ENCODE results near the gene HDAC4.
A peak's percentile ranks its signal among the peaks of the same experiment; 100 is the strongest.

The HDAC4 gene

DNA sequence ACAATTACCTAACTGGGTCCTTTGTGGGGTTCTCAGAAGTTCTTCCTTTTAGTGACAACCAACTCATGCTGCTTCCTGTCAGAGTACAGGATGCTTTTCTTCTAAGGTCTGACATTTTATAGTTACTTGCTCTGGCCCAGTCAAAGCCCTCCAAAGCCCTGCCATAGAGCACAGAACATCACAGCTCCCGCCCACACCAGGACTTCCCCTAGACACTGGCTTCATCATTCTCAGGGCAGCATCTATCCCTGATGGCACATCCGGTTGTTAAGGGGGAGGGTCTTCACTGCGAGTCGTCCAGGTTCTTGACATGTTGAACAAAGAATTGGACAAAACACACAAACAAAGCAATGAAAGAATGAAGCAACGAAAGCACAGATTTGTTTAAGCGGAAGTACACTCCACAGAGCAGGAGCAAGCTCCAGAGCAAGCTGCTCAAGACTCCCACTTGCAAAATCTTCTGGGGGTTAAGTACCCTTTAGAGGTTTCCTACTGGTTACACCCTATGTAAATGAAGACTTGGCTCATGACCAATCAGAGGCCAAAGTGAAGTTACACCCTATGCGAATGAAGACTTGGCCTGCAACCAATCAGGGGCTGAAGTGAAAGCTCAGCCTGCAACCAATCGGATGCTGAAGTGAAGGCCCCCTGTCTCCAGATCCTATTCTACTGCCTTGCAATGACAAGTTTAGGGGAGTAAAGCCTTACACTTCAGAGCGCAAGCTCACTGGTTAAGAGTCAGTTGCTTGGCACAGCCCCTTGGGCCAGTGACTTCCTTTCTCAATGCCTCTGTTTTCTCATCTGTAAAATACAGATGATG, 79.0 kb downstream of the HDAC4 start:
- no peak for DNase-seq

DNA sequence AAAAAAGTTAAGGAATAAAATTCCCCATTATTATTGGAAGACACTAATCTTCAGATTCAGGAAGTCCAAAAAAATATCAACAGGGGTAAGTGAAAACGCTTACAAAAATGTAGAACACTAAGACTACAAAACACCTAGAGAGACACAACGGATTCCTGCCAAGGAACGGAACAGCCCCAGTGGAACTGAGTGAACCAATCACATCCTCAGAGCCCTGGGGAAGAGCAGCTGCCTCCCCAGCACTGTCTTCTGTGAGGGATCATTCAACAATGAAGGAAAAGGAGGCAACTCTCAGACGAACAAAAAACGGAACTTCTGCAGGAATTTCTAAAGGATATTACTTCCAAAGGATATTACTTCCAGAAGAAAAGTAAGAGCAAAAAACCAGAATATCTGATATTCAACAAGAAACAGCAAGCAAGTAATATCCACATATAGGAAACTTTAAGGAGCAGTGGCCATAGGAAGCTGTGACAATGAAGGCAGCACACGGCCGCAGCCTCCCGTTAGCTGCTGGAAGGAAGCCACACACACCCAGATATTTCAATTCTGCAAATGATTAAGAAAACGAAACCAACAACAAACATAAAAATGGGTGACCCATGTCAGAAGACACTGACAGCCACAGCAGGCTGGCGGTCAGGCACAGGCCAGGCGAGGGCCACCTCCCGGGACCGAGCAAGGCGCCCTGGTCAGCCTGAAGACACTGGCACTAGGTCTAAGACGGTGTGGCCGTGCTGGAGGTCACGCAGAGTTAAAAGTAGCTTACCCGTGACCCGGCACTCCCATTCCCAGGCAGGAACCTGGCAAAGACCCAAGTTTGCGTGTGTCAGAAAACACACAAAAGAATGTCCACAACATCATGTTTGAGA, 81.8 kb downstream of the HDAC4 start:
- DNase-seq, result peak; percentile 32

DNA sequence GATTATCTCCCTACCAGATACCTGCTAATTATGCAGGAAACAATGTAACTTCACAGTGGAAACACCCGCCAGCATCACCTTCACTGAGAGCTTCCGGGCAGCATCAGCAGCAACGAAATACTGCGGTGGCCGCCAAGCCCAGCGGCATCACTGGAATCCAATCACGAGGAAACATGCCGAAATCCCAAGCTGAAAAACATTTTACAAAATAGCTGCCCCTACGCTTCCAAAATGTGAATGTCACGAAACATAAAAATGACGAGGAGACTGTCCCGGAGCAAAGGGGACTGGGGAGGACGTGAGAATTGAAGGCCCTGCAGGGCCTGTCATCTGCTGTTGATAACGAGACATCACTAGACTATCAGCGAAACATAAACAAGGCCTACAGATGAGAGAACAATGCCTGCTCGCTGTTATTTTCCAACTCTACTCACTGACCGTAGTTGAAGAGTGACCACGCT, 82.6 kb downstream of the HDAC4 start:
- DNase-seq, result no peak

DNA sequence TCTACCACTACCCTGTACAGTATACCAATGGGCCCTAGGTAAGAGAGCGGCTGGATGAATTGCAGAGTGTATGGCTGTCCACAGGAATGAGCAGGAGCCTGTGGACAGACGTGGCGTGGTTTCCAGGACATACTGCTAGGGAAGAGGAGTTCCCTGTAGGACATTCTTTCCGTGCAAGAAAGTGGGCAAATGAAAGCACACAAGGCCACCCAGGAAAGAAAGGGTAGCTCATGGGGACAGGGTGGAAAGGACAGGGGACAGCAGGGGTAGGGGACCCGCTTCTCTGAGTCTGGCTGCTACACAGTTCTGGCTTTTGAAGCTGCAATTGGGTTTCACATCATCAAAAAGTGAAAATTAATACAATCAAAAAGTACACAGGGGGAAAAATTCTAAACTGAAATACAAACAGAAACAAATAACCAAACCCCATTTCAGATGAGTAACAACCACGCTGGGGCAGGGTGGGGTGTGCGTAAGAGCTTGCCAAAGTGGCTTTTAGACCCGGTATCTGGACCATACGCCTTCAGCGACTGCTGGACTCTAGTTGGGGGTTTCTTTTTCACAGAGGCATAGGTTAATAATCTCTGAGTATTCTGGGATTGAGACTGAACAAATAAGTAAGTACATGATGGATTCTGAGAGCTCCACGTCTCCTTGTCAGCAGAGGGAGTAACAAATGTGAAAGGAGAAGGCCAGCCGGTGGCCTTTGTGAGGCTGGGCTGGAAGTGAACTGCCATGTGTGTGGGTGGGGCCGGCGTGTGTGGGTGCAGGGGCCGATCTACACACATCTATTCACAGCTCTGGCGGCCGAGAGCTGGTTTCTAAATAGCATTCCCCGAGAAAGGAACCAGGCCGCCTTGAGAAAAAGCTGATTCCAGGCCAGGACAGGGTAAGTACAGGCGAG, 84.0 kb downstream of the HDAC4 start:
- peak; percentile 29 for DNase-seq

DNA sequence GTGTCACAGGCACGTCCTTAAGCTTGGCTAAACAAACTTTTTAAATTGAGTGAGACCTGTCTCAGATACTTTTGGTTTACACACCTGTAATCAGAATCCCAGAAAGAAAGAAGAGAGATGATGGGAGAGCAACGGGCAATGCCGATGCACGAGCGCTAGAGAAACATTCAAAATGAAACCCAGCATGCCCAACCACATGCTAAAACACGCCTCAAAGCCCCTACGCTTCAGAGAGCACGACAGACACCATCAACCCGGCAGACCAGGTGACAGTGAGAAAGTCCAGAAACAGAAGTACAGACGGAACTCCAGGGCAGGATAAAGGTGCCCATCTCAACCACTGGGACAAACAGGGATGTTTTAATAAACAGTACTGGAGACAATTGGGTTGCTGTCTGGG, 85.5 kb downstream of the HDAC4 start:
- no peak for DNase-seq

DNA sequence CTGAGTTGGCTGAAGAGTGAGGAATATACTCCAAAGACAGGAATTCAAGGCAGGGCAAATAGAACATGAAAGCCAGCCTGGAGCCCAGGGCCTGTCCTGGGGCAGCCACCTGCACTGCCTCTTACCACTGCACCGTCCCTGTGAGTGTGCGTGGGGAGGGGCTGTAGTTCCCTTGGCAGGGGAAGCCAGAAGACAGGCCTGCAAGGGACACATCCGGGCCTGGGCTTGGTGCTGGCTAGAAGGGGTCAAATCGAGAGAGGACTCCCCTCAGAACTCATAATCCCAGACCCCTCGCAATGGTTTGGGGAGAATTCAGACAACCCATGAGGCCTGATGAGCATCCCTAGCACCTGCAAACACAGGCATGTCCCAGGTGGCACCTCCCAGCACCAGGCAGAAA, 87.0 kb downstream of the HDAC4 start:
- DNase-seq, result no peak

DNA sequence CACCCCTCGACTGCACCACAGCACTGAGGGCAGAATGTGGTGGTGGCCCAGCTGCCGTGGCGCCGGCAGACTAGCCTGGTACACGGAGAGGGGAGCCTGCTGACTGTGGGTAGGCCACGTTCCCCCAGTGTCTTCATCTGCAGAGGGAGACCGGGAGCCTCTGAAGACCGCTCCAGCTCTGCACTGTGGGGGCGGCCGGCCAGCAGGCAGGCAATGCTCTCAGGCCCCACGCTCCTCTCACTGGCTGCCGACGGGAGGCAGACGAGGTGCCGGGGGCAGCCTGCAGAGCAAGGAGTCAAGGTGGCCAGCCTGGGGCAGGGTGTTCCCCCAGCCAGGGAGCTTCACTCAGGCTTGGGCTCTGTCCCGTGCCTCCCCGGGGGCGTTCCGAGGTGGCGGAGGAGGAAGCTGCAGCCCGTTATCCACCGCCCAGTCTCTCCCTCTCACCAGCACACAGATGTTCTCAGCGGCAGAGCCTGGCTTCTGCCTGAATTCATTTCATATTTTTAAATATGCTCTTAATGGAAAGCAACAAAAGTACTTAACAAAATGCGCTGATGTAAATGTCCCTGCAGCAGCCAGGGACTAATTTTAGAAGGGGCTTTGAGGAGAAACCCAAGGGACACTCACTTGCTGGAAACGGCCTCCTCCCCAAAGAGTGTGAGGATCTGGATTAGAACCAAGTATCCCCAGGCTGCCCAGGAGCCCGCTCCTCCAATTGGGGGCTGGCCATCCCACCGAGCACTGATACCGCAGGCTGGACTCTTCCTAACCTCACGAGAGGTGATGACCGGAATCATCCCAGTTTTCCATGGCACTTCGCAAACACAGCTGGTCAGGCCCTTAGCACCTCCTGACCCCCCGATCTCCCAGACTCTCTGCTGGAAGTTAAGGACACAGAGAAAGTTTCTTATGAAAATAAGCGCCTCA, 87.8 kb downstream of the HDAC4 start:
- no peak for DNase-seq

DNA sequence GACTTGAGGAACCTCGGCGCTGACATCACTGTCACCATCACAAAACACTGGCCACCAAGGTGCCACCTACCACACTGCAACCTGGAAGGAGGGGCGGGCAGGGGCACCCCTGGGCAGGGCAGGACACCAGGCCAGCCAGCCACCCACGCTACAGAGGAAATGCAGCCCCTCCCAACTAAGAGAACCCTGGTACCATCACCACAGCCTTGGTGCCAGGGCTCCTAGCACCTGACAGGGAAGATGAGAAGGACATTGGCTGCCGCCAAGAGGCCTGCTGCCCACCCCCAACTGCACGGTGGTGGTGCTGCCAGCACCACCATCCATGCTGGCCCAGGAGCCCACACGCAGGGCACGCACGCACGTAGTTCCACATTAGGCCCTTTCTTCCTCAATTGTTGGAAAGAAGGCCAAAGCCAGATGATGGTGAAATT, 88.7 kb downstream of the HDAC4 start:
- DNase-seq, result no peak

DNA sequence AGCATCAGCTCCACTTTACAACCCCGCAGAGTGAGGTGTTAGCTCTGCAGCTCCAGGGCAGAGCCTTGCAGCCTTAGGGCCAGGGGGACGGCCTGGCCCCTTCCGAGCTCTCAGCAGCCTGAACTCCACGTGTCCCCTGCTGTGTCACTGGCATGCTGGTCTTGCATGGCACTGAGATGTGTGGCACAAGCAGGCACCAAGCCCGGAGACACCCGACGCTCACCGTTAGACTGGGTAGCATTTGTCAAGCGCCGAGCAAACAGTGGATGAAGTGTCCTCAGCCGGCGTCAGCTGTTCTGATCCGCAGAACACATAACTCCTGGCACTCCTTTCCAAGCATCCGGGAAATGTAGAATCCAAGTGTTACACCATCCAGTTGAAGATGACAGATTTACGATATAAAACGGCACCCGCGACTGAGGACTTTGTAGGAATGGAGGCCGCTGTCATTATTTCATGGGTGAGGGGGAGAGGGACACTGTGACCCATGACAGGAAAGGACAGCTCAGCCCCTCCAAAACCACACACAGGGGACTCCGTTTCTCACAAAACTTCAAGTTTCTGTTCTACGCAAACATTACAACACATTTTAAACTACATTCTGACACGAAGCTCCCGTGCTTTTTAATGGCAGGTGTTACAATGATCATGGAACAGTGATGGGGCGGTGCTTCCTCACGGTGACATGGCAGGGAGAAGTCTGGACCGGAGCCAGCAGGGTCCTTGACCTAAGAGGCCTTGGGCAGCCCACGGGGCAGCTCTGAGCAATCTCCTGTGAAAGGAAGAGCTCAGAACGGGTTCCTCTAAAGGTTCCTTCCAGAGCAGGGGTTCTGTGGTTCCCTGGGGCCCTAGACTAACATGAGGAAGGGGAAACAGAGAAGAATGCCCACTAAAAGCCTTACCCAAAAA, 89.4 kb downstream of the HDAC4 start:
- DNase-seq, result no peak

DNA sequence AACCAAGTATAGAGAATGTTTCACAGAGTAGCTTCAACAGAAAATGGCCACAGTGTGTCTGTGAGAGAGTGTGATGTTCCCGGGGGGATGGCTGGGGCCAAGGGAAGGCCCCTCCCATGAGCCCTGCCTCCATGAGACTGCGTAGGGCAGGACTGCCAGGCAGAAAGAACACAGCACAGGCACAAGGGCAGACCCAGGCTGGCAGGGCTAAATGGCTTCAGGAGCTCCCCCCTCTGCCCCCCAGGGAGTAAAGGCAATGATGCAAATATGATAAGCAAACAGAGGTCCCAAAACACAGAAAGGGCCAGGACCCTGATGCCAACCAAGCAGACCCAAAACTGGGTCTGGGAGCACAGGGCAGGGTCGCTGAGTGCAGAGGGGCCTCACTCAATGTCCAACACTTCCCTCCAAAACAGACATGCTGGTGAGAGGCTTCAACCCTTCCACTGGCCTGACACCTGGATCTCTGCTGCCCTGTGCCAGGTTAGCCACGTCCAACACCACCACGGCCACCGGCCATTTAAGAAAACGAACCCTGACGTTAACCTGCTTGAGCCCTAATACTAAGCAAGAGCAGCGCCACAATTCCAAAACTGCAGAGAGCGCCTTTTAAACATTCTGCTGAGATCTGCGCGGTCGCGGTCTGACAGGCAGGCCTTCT, 90.3 kb downstream of the HDAC4 start:
- DNase-seq, result no peak

DNA sequence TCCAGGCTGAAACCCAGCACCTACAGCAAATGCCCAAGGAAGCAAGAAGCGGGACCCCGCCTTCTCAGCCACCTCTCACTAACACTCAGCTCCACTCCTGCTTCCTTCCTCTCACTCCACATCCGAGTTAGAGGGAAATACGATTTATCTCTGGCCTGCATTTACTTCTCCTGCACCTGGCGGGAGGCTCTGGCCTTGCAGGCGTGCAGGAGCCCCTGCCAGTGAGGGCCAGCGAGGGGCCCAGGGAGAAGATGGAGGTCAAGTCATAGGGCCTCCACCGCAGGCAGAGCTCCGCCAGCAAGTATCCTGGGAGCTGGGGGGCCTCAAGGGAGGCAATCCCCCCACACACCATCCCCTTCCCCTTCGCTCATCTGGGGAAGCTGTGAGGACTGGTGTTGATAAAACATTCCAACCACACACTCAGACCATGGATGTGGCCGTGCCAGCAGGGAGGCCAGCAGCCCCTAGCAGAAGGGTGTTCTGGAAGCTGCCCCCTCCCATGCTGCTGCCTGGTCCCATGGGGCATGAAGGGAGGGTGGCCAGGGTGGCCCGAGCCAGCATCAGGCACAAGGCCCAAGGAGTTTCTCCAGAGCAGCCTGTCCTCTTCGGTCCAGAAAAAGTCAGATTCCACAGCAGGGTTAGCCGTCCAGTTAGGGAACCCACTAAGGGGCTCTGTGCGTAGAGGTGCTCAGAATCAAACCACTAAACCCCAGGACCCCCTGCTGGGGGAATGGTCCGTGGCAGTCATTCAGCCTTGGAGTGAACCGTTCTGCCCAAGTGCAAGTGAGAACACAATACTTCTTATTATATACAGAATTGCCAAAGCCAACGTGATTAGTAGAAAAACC, 91.2 kb downstream of the HDAC4 start:
- DNase-seq, result no peak

DNA sequence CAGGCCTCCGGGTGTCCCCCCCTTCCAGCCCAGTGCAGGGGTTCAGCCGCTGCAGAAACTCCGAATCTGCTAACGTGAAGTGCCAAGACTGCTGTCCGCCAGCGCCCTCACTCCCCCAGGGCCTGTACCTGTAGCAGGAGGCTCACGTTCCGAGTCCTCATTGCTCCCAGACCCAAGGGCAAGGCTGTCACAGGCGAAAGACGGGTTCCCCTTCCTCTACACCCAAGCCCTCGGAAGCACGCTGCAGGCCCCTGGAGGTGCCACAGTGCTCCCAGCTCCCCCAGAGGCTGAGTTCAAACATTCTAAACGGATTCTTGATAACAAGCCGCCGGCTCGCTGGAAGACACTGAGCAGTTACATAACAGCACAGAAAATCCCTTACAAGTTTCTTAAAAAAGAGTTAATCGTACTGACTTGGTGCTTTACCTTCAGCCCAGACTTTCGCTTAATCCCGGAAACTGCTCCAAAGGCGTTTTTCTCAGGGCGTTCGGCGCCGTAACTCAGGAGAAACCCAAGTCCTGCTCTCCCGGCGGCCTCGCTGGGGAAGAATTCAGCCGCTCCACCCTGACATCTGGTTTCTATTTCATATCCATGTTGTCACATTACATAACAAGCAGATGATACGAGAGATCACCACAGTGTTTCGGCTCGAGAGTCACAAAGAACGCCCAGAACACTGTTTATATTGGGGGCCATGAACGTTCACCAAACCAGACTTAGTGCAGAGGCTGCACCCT, 92.0 kb downstream of the HDAC4 start:
- peak; percentile 79 for DNase-seq

DNA sequence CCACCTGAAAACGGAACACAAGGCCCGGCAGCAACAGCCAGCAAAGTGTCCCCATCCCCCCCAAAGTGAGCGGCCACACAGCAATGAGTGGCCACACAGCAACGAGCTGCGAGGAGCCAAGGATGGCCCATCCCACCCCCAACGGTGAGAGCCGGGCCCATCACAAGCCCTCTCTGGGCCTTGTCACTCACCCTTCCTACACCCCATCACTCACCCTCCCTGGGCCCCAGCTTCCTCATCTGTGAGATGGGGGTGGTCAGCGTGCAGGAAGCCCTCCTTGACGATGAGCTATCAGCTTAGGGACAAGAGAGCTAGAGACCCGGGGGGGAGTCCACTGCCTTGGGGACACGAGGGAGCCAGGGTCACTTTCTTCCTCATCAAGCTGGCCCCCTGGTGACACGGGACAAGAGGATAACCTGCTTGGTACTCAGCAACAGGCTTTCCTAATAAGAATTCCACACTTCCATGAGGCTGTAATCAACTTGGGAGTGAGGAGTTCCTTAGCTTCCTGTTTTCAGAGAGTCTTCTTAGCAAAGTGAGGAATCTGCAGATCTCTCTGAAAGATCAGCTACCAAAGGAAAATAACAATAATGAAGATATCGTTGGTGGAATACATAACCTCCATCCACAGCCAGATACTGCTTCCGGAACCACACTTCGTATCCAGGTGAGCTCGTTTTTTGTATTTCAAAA, 92.8 kb downstream of the HDAC4 start:
- no peak for DNase-seq

DNA sequence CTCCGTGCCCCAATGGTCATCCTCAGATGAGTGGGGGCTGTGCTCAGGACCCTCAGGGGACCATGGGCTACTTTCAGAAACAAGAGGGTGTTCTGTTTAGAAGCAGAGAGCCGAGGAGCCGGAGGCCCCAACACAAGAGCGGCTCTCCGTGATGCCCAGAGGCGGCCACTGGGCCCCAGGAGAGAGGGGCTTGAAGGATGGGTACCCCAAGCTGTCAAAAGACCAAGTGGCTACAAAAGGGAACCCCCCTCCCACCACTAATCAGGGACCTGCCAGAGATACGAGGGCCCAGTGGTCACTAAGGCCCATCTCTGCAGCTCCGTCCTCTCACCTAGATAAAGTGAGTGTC, 93.6 kb downstream of the HDAC4 start:
- DNase-seq, result no peak

DNA sequence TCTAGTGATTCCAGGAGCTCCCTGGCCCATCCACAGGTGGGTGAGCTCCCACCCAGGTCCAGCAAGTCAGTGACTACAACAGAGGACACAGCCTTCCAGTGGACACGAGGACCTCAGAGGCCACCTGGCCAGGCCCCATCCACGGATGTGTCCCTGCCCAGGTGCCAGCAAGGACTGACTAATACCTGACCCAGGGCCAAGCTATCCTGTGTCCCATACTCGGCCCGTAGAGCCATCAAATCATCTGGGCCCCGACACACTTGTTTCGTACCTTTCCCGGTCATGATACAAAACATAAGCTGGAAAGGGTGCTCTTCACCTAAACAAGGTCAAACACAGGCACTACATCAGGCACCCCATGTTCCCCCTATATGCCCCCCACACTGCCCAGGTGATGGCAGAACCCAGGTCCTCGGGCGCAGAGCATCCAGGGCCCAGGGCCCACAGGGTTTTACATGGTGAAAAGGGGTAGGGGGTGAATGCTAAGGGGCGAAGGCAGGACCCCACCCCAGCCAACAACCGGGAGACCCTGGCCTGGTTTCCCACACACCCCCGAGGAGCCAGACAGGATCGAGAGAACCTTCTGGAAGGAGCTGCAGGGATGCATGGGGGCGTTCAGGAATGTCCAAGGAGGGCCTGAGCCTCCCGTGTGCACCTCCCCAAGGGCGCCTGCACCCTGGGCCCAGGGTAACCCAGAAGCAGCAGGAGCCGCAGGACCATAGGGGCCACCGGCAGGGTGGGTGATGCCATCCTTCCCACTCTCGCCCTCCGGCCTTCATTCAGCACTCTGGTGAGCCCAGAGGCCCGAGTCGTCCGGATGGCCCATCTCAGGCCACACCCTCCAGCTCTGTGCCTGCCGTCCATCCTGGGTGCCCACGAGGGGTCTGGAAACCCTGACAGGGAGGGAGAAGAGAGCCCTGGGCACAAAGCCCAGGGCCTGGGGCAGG, 94.3 kb downstream of the HDAC4 start:
- no peak for DNase-seq

DNA sequence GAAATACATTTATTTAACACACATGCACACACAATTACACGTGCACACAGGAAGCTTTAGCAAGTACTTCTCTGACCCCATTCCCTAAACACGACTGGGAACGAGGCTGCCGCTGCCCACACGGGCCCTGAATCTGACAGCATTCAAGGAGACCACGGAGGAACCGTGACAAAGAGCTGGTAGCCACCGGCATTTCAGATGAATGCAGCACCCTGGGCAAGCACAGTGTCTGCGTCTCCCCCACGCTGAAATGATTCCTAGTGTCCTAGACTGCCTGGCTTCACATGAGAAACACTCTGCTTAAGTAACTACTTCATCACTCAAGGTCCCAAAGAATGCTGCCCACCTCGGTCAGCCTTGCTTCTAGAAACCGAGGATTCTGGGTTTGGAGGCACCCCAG, 95.0 kb downstream of the HDAC4 start:
- no peak for DNase-seq

DNA sequence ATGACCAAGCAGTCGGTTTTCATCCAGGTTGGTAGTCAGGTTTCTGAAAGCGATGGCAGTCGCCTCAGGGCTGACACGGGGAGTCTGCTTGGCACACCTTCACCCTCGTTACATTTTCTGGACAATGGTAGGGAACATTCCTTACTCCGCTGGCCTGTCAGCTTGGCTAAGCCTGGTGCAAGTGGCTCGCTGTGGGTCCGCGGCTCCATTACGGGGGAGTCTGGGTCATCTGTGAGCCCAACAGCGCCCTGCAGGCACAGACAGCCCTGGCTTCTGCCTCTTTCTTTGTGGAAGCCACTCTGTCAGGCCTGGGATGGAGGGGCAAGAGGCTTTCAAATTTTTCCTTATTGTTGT, 95.6 kb downstream of the HDAC4 start:
- DNase-seq, result no peak
